Stromal cell of bone marrow (primary cell): ENCODE measurements around the gene SEMA4A.
"Not testable (repeated sequence)": the region's sequence is repeated elsewhere in the genome, so short reads cannot be mapped to it uniquely, and the experiment has no call there.

ENCODE experiments used
- DNase-seq: peaks from one replicate; pipeline ENCODE4 v3.0.0-alpha.2; 2012; ENCODE audit warnings: low read depth

The SEMA4A gene

GRCh38 chr1:156119503-156120209, 33.7 kb upstream of the SEMA4A start:
- peak; percentile 60 for DNase-seq

DNA sequence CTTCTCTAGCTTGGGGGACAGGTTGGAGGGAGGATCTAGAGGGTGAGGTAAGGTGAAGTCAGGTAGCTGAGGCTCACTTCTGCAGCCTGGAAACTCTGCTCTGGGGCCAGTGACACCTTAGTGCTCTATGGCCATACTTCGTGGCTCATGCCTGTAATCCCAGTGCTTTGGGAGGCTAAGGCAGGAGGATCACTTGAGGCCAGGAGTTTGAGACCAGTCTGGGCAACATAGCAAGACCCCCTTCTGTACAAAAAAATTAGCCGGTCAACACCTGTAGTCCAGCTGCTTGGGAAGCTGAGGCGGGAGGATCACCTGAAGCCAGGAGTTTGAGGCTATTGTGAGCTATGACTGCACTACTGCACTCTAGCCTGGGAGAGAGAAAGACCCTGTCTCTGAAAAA, 33.1 kb upstream of the SEMA4A start:
- DNase-seq: no peak

GRCh38 chr1:156121005-156121404, 32.4 kb upstream of the SEMA4A start:
- DNase-seq: not testable (repeated sequence)

DNA sequence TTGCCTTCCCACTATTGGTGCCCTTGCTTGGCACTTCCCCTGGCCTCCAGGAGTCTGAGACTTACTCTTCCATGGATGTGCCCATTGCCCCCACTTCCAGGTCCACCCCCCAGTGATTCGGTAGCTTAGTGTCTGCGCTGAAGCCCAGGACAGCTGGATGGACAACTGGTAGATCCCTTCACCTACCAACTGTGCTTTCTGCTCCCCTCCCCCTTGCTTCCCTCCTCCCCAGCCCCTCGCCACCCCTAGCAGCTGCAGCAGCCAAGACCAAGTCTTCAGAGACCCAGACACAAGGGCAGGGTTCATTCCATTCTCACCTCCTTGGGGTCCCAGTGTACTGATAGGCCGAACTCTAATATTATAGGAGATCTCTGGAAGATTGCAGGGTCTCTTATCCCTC, 31.9 kb upstream of the SEMA4A start:
- DNase-seq: no peak

- no peak for DNase-seq
Observed at GRCh38 chr1:156122086-156122485, 31.3 kb upstream of the SEMA4A start.

GRCh38 chr1:156122519-156123355, 30.6 kb upstream of the SEMA4A start:
- DNase-seq: peak; percentile 86

DNA sequence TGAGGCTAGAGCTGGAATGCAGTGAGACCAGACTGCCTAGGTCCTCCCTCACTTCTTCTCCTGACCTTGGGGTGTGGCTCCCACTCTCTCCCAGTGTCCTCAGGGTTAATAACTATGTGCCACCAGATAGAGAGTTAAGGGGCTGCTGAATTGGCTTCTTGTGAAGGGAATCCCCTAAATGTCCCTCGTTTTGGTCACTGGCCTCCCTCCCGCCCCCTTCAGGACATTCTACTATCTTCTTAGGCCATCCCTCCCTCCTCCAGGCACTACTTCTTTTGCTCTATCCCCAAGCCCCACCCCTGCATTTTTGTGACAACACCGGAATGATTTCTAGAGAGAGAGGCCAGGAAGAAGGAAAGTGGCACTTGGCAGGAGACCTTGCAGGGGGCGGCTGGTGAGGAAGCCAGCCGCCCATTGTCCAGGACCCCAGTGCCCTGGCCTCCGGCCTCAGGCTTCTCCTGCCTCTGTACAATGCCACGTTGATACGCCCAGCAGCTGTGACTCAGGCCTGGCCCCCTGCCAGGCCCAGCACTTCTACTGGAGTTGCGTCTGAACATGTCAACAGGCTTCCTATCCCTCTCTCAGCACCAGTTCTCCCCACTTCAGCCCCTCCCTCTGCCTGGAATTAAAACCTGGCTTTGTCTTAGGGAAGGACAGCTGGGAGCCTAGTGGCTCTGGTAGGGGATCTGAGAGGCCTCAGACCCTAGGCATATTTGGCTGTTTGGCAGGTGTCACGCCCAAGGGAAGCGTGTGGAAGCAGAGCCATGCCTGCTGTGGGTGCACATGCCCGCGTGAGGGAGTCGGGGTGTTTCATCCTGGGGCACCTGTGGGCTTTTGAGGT, 29.8 kb upstream of the SEMA4A start:
- peak; percentile 94 for DNase-seq

GRCh38 chr1:156124557-156125483, 28.6 kb upstream of the SEMA4A start:
- peak; percentile 56 for DNase-seq

- not testable (repeated sequence) for DNase-seq
Observed at GRCh38 chr1:156125544-156125943, 27.8 kb upstream of the SEMA4A start.

GRCh38 chr1:156126043-156126629, 27.2 kb upstream of the SEMA4A start:
- DNase-seq: peak; percentile 97

GRCh38 chr1:156126630-156127534, 26.5 kb upstream of the SEMA4A start:
- peak; percentile 88 for DNase-seq

DNA sequence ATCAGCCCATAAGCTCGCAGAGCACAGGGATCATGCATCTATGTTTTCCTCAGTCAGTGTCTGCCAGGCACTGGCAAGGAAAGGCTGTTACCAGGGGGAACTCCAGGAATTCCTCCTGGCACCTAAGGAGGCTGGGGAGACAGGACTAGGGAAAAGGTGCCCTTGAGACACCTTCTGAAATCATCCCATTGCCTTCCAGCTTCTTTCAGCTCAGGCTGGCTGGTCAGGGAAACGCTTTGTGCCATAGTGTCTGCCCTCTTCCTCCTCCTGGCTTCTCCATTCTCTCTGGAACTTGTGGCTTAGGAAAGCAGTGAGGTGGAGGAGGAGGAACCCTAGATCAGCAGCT, 25.1 kb upstream of the SEMA4A start:
- no peak for DNase-seq

DNA sequence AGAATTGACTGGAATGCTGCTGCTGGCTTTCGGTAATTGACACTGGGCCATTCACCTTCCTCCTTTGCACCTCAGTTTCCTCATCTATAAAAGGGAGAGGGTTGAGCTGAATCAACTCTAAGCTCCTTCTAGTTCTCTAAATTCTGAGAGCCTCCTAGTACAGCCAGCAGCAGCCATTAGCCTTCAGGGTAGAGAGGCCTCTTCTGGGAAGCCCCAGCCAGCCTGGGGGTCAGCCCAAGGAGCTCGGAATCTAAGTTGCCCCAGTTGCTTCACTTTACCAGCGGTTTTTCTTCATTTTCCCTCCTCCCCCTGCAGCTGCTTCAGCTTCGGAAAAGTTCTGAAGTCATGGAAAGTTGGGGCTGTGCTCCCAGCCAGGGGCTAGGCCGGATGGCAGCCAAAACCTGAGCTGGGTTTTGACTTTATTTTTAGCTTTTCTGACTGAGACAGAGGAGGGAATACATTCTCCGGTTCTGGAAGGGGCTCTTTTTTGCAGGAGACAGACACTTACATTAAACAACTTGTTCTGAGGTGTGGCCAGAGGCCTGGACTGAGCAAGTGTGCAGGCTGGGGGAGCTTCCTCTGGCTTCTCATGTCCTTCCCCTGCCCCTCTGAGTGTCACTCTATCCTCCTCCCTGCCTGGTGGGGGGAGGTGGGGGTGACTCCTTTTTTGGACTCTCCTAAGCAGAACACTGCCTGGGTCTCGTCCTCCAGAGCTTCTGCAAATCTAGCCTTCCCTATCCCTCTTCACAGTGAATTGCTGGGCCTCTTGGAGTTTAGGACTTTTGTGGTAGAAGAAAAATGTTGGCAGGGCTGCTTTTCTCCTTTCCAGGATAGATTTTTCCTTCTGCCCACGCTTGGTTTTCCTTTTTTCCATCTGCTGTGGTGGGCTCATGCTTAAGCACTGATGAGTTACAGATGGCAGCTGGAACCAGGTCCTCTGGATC, 24.5 kb upstream of the SEMA4A start:
- DNase-seq: peak; percentile 85

DNA sequence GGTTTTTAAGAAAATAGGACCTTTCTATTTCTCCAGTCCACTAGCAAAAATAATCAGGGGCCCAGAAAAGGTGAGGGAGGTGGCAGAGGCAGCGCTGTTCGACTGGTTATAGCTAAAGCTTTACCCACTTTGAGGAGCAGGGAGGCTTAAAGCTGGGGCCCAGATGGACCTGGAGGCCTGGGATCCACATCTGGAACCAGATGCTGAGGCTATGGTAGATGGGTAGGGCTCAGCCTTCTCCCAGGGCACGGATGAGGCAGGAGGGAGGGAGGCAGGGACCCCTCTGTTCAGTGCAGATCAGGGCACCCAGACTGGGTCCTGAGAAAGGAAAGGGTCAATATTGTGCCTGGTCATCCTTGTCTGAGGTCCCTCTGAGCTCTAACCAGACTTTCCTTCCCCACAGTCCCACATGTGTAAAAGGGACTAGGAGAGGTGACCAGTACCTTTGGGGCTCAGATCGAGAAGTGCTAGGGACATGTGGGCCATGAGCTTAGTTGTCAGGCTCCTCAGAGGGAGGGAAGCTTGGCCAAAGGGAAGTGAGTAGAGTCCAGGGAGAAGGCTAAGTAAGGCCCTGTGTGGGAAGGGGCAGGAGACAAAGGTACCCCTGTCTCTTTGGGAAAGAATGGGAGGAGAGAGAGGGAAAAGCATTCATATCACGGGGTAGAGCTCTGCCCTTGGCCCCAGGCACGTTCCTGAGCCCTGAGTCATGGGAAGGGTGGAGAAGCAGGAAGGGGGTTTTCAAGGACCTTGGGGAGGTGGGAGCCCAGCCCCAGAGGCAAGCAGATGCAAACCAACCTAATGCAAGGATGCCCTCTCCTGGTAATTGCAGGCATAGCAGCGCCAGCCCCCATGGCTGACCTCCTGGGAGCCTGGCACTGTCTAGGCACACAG, 23.5 kb upstream of the SEMA4A start:
- DNase-seq: peak; percentile 94

DNA sequence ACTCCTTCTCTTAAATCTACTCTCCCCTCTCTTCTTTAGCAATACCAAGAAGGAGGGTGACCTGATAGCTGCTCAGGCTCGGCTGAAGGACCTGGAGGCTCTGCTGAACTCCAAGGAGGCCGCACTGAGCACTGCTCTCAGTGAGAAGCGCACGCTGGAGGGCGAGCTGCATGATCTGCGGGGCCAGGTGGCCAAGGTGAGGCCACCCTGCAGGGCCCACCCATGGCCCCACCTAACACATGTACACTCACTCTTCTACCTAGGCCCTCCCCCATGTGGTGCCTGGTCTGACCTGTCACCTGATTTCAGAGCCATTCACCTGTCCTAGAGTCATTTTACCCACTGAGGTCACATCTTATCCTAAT, 22.8 kb upstream of the SEMA4A start:
- DNase-seq: no peak

- DNase-seq: no peak
Observed at GRCh38 chr1:156134716-156135435, 18.5 kb upstream of the SEMA4A start.
